NCI-H1417 treated with DMSO at 0.1 percent for 48 hours (cell line): ENCODE results near the gene MX2.

Experiments
- DNase-seq: peaks from one replicate; lab custom pipeline; 2025; lab: John Stamatoyannopoulos, UW

MX2 gene

GRCh38 chr21:41365377-41366107 is 3.7 kb downstream of the MX2 start:
- DNase-seq = no peak

GRCh38 chr21:41366522-41367151 is 4.8 kb downstream of the MX2 start:
- DNase-seq = no peak

- DNase-seq = no peak
These were observed 5.6 kb downstream of the MX2 start for GRCh38 chr21:41367301-41367944.

- no peak for DNase-seq
These were observed 6.3 kb downstream of the MX2 start for GRCh38 chr21:41367945-41368734.

- no peak for DNase-seq
These were observed 6.9 kb downstream of the MX2 start for GRCh38 chr21:41368735-41369104.

- DNase-seq = no peak
These were observed 7.5 kb downstream of the MX2 start for GRCh38 chr21:41369105-41369919.

- no peak for DNase-seq
These were observed 8.4 kb downstream of the MX2 start for GRCh38 chr21:41369920-41370839.

GRCh38 chr21:41370840-41371684 is 9.2 kb downstream of the MX2 start:
- no peak for DNase-seq

GRCh38 chr21:41371685-41372030 is 9.8 kb downstream of the MX2 start:
- no peak for DNase-seq

GRCh38 chr21:41373253-41373652 is 11.4 kb downstream of the MX2 start:
- DNase-seq = no peak

- DNase-seq = no peak
These were observed 11.9 kb downstream of the MX2 start for GRCh38 chr21:41373763-41374162.

GRCh38 chr21:41374177-41374712 is 12.4 kb downstream of the MX2 start:
- DNase-seq = no peak

GRCh38 chr21:41374867-41375533 is 13.2 kb downstream of the MX2 start:
- no peak for DNase-seq

GRCh38 chr21:41375875-41376274 is 14.0 kb downstream of the MX2 start:
- no peak for DNase-seq

GRCh38 chr21:41377715-41378114 is 15.9 kb downstream of the MX2 start:
- no peak for DNase-seq

GRCh38 chr21:41378849-41379248 is 17.0 kb downstream of the MX2 start:
- no peak for DNase-seq

- no peak for DNase-seq
These were observed 18.1 kb downstream of the MX2 start for GRCh38 chr21:41379901-41380300.

- no peak for DNase-seq
These were observed 19.9 kb downstream of the MX2 start for GRCh38 chr21:41381731-41382130.
